MCF 10A (cell line): ENCODE data around the gene C8A. TPM values are rescaled to one million over a fixed set of nuclear protein-coding genes. Genes with fewer than 3 reads are reported as not detected.

Experiments used
- BruUV-seq: library from RNA; stranded (reverse); fragments of 400-500 nt; replicated peaks from 2 replicates; lab custom pipeline; 2021; lab: Mats Ljungman, UMichigan
- CTCF ChIA-PET: fragments of 300-600 bp; sonication (Branson Sonifier 250); formaldehyde crosslinking; extraction: SDS; loops from one replicate; lab custom pipeline; 2021; ENCODE audit warnings: antibody characterized with exemption, inconsistent platforms; lab: Yijun Ruan, JAX
- POLR2A ChIA-PET: fragments of 300-600, 350-650 bp; sonication (Branson Sonifier 250); formaldehyde crosslinking; extraction: SDS; loops from one replicate; lab custom pipeline; 2020; ENCODE audit warnings: antibody characterized with exemption, inconsistent platforms; lab: Yijun Ruan, JAX
- DNase-seq: peaks from one replicate; pipeline ENCODE4 v3.0.0-alpha.2; 2018; ENCODE audit not compliant: unreplicated experiment
- H3K27ac Mint-ChIP-seq: one replicate; pipeline ENCODE4 v1.8.0; 2022; ENCODE audit warnings: mild to moderate bottlenecking, low read depth, mixed read lengths; ENCODE audit not compliant: unreplicated experiment
- H3K27me3 Mint-ChIP-seq: one replicate; pipeline ENCODE4 v1.8.0; 2022; ENCODE audit warnings: mixed read lengths; ENCODE audit not compliant: insufficient read depth, unreplicated experiment
- H3K36me3 Mint-ChIP-seq: one replicate; pipeline ENCODE4 v1.8.0; 2022; ENCODE audit warnings: mild to moderate bottlenecking, moderate library complexity, mixed read lengths; ENCODE audit not compliant: insufficient read depth, unreplicated experiment
- H3K4me1 Mint-ChIP-seq: one replicate; pipeline ENCODE4 v1.8.0; 2022; ENCODE audit warnings: mixed read lengths; ENCODE audit not compliant: insufficient read depth, unreplicated experiment
- H3K4me3 Mint-ChIP-seq: one replicate; pipeline ENCODE4 v1.8.0; 2022; ENCODE audit warnings: mild to moderate bottlenecking, moderate library complexity, mixed read lengths; ENCODE audit not compliant: unreplicated experiment
- H3K9me3 Mint-ChIP-seq: one replicate; pipeline ENCODE4 v1.8.0; 2022; ENCODE audit warnings: mixed read lengths; ENCODE audit not compliant: unreplicated experiment
- intact Hi-C: fragments of 100-400 bp; cut with micrococcal nuclease; formaldehyde crosslinking; loops from 2 replicates; pipeline ENCODE4 v1.14.1; 2022
- total RNA-seq: library from RNA; stranded (reverse); gene quantifications from 2 replicates; pipeline ENCODE4 v1.2.3, GENCODE V29; 2022
- TF ChIP-seq, protein P1 (sequence below): fragments of 200-600 bp; IDR thresholded peaks from one replicate; pipeline ENCODE4 v1.8.0; 2022; ENCODE audit warnings: antibody characterized with exemption, mild to moderate bottlenecking; ENCODE audit not compliant: unreplicated experiment

Gene C8A
- total RNA-seq, 1 experiment from 2014 or later = not detected

- no peaks in the 10 kb centered on the region for H3K4me1 Mint-ChIP-seq
- intact Hi-C loops = no loop called here
- no peaks in the 10 kb centered on the region for H3K9me3 Mint-ChIP-seq
- ChIA-PET POLR2A (no interaction called here), CTCF (interaction anchor here (0.6 kb wide), 1 partner anchor 1823 kb away, joined by 5 read pairs; no protein-coding TSS in a partner anchor)
- no peaks in the 10 kb centered on the region for H3K36me3 Mint-ChIP-seq
- no peak overlapping the region for H3K4me3 Mint-ChIP-seq
- no peaks in the 10 kb centered on the region for H3K27me3 Mint-ChIP-seq
- TF ChIP-seq, protein P1, sequence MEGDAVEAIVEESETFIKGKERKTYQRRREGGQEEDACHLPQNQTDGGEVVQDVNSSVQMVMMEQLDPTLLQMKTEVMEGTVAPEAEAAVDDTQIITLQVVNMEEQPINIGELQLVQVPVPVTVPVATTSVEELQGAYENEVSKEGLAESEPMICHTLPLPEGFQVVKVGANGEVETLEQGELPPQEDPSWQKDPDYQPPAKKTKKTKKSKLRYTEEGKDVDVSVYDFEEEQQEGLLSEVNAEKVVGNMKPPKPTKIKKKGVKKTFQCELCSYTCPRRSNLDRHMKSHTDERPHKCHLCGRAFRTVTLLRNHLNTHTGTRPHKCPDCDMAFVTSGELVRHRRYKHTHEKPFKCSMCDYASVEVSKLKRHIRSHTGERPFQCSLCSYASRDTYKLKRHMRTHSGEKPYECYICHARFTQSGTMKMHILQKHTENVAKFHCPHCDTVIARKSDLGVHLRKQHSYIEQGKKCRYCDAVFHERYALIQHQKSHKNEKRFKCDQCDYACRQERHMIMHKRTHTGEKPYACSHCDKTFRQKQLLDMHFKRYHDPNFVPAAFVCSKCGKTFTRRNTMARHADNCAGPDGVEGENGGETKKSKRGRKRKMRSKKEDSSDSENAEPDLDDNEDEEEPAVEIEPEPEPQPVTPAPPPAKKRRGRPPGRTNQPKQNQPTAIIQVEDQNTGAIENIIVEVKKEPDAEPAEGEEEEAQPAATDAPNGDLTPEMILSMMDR = no peak
- H3K27ac Mint-ChIP-seq = no peak overlapping the region
- BruUV-seq = no TSS peak
- no peak for DNase-seq
Observed at GRCh38 chr1:56965191-56965590, 110.6 kb downstream of the C8A start.

GRCh38 chr1:56965916-56966697 is 111.5 kb downstream of the C8A start, which contains the start of gene C8B:
Gene C8B, minus strand, starts transcription at chr1:56966015. Its CDS starts 67 bp downstream, at chr1:56965948.
- Mint-ChIP-seq H3K4me3 (no peak within 1 kb of the TSS), H3K4me1 (no peaks in the 10 kb centered on the region), H3K9me3 (no peaks in the 10 kb centered on the region), H3K27ac (no peak within 1 kb of the TSS), H3K36me3 (no peaks in the 10 kb centered on the region), H3K27me3 (no peaks in the 10 kb centered on the region)
- ChIA-PET CTCF (interaction anchor here (0.9 kb wide), 1 partner anchor 26 kb away, joined by 4 read pairs; no protein-coding TSS in a partner anchor), POLR2A (no interaction called here)
- DNase-seq = no peak
- TF ChIP-seq, protein P1 = no peak
- no TSS peak for BruUV-seq
- intact Hi-C loops = no loop called here

GRCh38 chr1:56966698-56966999 is 112.1 kb downstream of the C8A start:
- H3K27me3 Mint-ChIP-seq = no peaks in the 10 kb centered on the region
- H3K4me3 Mint-ChIP-seq = no peak overlapping the region
- no peaks in the 10 kb centered on the region for H3K4me1 Mint-ChIP-seq
- POLR2A ChIA-PET = no interaction called here
- CTCF ChIA-PET = interaction anchor here (0.9 kb wide), 1 partner anchor 26 kb away, joined by 4 read pairs; no protein-coding TSS in a partner anchor
- DNase-seq = no peak
- TF ChIP-seq, protein P1 = no peak
- intact Hi-C loops = no loop called here
- BruUV-seq = no TSS peak
- no peaks in the 10 kb centered on the region for H3K36me3 Mint-ChIP-seq
- no peaks in the 10 kb centered on the region for H3K9me3 Mint-ChIP-seq
- H3K27ac Mint-ChIP-seq = no peak overlapping the region

GRCh38 chr1:56967355-56967754 is 112.8 kb downstream of the C8A start:
- H3K27me3 Mint-ChIP-seq = no peaks in the 10 kb centered on the region
- H3K4me3 Mint-ChIP-seq = no peak overlapping the region
- no peaks in the 10 kb centered on the region for H3K36me3 Mint-ChIP-seq
- intact Hi-C loops = no loop called here
- BruUV-seq = no TSS peak
- DNase-seq = no peak
- no peaks in the 10 kb centered on the region for H3K9me3 Mint-ChIP-seq
- H3K4me1 Mint-ChIP-seq = no peaks in the 10 kb centered on the region
- ChIA-PET POLR2A (no interaction called here), CTCF (no interaction called here)
- TF ChIP-seq, protein P1 = no peak
- no peak overlapping the region for H3K27ac Mint-ChIP-seq

Other genes starting within 250 kb of the C8A start
- gene PRKAA2, start 209.5 kb upstream of the C8A start, total RNA-seq = 0.72 and 1.0 TPM in 2 replicates
- not detected in 2 replicates for gene FYB2, start 35.4 kb upstream of the C8A start, total RNA-seq
- gene C8B, start 111.2 kb downstream of the C8A start, total RNA-seq = not detected in 2 replicates